ENCODE results near the gene RALGDS.

- TF ChIP-seq CTCF (IDR thresholded peaks at IDR 0.05) (no peak), POLR2A (IDR thresholded peaks at IDR 0.05) (no peak)
Observed at GRCh38 chr9:133128152-133128551, 7.1 kb upstream of the RALGDS start.
